ENCODE data around the gene SLC6A5.

GRCh38 chr11:20594274-20595061 is 4.9 kb upstream of the SLC6A5 start:
- TF ChIP-seq CTCF (IDR thresholded peaks at IDR 0.05; ENCODE audit: poor library complexity) (no peak), EZH2 (IDR thresholded peaks at IDR 0.05; ENCODE audit: borderline replicate concordance) (no peak), EZH2phosphoT487 (IDR thresholded peaks at IDR 0.05; ENCODE audit: low read depth, severe bottlenecking, unreplicated experiment) (no peak)

Measured in hepatocyte (in vitro differentiated cells).